CD4-positive, alpha-beta T cell treated with Interleukin-15 for 4 hours (primary cell): ENCODE data around the gene TPPP2.
A peak's percentile ranks its signal among the peaks of the same experiment; 100 is the strongest.

Experiments
- DNase-seq: peaks from one replicate; pipeline ENCODE4 v3.0.0-alpha.2; 2020; ENCODE audit warnings: low spot score

The TPPP2 gene

GRCh38 chr14:21057803-21058675 is 28.0 kb downstream of the TPPP2 start, which contains the start of gene RNASE8:
Gene RNASE8 (plus strand): TSS chr14:21057822. CDS start chr14:21057893, 71 bp downstream.
- DNase-seq: no peak

GRCh38 chr14:21058903-21059302 is 28.9 kb downstream of the TPPP2 start:
- DNase-seq: no peak

- no peak for DNase-seq
These were observed 30.0 kb downstream of the TPPP2 start for GRCh38 chr14:21059842-21060613.

- DNase-seq: no peak
These were observed 30.8 kb downstream of the TPPP2 start for GRCh38 chr14:21060614-21061346.

GRCh38 chr14:21061347-21061668 is 31.3 kb downstream of the TPPP2 start:
- DNase-seq: no peak

- no peak for DNase-seq
These were observed 33.5 kb downstream of the TPPP2 start for GRCh38 chr14:21063479-21063878.

GRCh38 chr14:21066882-21067502 is 37.0 kb downstream of the TPPP2 start:
- DNase-seq: no peak

- peak; percentile 79 for DNase-seq
These were observed 38.7 kb downstream of the TPPP2 start for GRCh38 chr14:21068521-21069387.

GRCh38 chr14:21069388-21070082 is 39.5 kb downstream of the TPPP2 start:
- DNase-seq: peak; percentile 34

- no peak for DNase-seq
These were observed 40.1 kb downstream of the TPPP2 start, which contains the start of gene ARHGEF40 for GRCh38 chr14:21070083-21070609. Gene ARHGEF40 (plus strand): TSS chr14:21070304. CDS start chr14:21070397, 93 bp downstream.

GRCh38 chr14:21070610-21071224 is 40.7 kb downstream of the TPPP2 start:
- DNase-seq: peak; percentile 22

GRCh38 chr14:21071225-21072030 is 41.4 kb downstream of the TPPP2 start:
- DNase-seq: peak; percentile 55

- no peak for DNase-seq
These were observed 42.0 kb downstream of the TPPP2 start for GRCh38 chr14:21072031-21072473.

GRCh38 chr14:21072781-21073339 is 42.8 kb downstream of the TPPP2 start:
- DNase-seq: no peak

GRCh38 chr14:21073921-21074320 is 43.9 kb downstream of the TPPP2 start:
- DNase-seq: no peak

GRCh38 chr14:21074398-21075272 is 44.6 kb downstream of the TPPP2 start:
- DNase-seq: no peak

- no peak for DNase-seq
These were observed 45.9 kb downstream of the TPPP2 start for GRCh38 chr14:21075719-21076437.
